ENCODE data around the gene THSD7B. TPM values are rescaled to one million over a fixed set of nuclear protein-coding genes. Genes with fewer than 3 reads are reported as not detected.
"Not testable (repeated sequence)": the region's sequence is repeated elsewhere in the genome, so short reads cannot be mapped to it uniquely, and the experiment has no call there.

THSD7B gene
- total RNA-seq, 5 donors from 2014 or later (not counting 1 experiment from before 2014, with no cell fraction given) = not detected

DNA sequence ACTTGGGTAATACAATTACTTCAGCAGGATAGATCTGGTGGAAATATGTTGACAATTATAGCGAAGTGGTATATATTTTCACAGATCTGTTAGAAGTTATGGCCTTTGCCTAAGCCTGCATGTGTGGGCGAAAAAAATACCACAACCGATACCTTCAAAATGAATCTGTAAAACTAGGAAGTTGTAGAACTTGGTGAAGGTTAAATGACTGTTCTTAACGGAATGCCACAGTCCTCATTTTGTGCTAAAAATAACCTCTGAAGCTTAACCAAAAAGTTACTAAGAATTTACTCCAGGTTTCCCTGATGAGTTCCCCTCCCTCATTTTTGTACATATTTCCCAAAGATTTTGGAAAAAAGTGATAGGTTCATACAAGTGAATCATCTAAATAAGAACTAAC lies 550.7 kb downstream of the THSD7B start:
- 80% methylated on average over 1 of the region's 4 CpGs for WGBS (ENCODE audit: insufficient coverage)

DNA sequence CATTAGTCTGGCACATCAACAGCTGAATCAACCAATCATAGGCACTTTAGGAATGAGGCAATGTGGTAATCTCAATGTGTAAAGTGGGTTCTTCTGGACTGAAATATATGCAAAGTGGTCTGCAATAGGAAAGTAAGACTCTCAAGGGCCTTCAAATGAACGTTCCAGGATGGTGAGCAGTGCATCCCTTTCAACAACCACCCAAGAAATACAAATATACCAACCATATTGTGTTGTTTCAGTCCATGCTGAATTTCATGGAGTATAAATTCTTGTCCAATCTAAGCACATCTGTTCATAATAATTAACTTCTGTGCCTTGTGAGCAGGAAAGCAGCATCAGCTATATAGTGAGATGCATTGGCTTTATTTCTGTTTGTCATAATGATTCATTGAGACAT lies 556.2 kb downstream of the THSD7B start:
- Mint-ChIP-seq H3K36me3 (no peaks in the 10 kb centered on the region), H3K4me3 (no peak overlapping the region), H3K9me3 (no peaks in the 10 kb centered on the region), H3K27me3 (no peaks in the 10 kb centered on the region), H3K4me1 (no peaks in the 10 kb centered on the region), H3K27ac (no peak overlapping the region)
- no CpG with 5 or more reads among the region's 1 CpG for WGBS (ENCODE audit: insufficient coverage)
- Histone ChIP-seq H3K36me3 (ENCODE audit: control insufficient read depth in 2 of 2, extremely low read depth in 1 of 2, insufficient read depth in 1 of 2, low read length in 1 of 2) (no peaks in the 10 kb centered on the region), H3K27me3 (replicated peaks in 1 of 2; ENCODE audit: control insufficient read depth in 2 of 2, extremely low read depth in 1 of 2, insufficient read depth in 2 of 2, low read length in 1 of 2) (no peaks in the 10 kb centered on the region), H3K9me3 (no peaks in the 10 kb centered on the region), H3K4me3 (ENCODE audit: control insufficient read depth in 1 of 2, extremely low read depth in 1 of 2, low read length in 1 of 2) (no peak overlapping the region), H3K4me1 (ENCODE audit: control insufficient read depth in 1 of 2, extremely low read depth in 1 of 2, insufficient read depth in 2 of 2, low read length in 2 of 2) (no peaks in the 10 kb centered on the region), H3K27ac (ENCODE audit: low read length) (no peak overlapping the region)
- CTCF ChIA-PET = no interaction called here
- DNase-seq (no peak), ATAC-seq (replicated peaks in 1 of 4) (no peak)
- POLR2A ChIA-PET = no interaction called here

More for the DNA sequence above, 550.7 kb downstream of the THSD7B start:
- CTCF ChIA-PET = no interaction called here
- H3K36me3 Mint-ChIP-seq = no peaks in the 10 kb centered on the region
- ATAC-seq (replicated peaks in 1 of 4) = no peak
- no peaks in the 10 kb centered on the region for H3K36me3 ChIP-seq (ENCODE audit: control insufficient read depth in 2 of 2, extremely low read depth in 1 of 2, insufficient read depth in 1 of 2, low read length in 1 of 2)
- no peak overlapping the region for H3K27ac Mint-ChIP-seq
- H3K9me3 ChIP-seq = no peaks in the 10 kb centered on the region
- H3K9me3 Mint-ChIP-seq = peaks cover 0 to 6% (median 2%) of the 10 kb centered on the region in 3 donors
- H3K27me3 ChIP-seq (replicated peaks in 1 of 2; ENCODE audit: control insufficient read depth in 2 of 2, extremely low read depth in 1 of 2, insufficient read depth in 2 of 2, low read length in 1 of 2) = no peaks in the 10 kb centered on the region
- no peaks in the 10 kb centered on the region for H3K4me1 Mint-ChIP-seq
- no peak overlapping the region for H3K4me3 ChIP-seq (ENCODE audit: control insufficient read depth in 1 of 2, extremely low read depth in 1 of 2, low read length in 1 of 2)
- H3K4me3 Mint-ChIP-seq = no peak overlapping the region
- DNase-seq = no peak
- no peaks in the 10 kb centered on the region for H3K4me1 ChIP-seq (ENCODE audit: control insufficient read depth in 1 of 2, extremely low read depth in 1 of 2, insufficient read depth in 2 of 2, low read length in 2 of 2)
- no peaks in the 10 kb centered on the region for H3K27me3 Mint-ChIP-seq
- H3K27ac ChIP-seq (ENCODE audit: low read length) = no peak overlapping the region
- POLR2A ChIA-PET = no interaction called here

DNA sequence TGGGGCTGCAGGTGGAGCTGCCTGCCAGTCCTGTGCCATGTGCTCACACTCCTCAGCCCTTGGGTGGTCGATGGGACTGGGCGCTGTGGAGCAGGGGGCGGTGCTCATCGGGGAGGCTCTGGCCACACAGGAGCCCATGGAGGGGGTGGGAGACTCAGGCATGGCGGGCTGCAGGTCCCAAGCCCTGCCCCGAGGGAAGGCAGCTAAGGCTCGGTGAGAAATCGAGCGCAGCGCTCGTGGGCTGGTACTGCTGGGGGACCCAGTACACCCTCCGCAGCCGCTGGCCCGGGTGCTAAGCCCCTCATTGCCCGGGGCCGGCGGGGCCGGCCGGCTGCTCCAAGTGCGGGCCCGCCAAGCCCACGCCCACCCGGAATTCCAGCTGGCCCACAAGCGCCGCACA lies 566.2 kb downstream of the THSD7B start:
- WGBS (ENCODE audit: insufficient coverage) = 90% methylated on average over 22 of the region's 25 CpGs
- CTCF ChIA-PET = not testable (repeated sequence)

GRCh38 chr2:137333386-137334165 lies 568.2 kb downstream of the THSD7B start:
- peaks cover 5 to 12% (median 6%) of the 10 kb centered on the region in 3 donors for H3K9me3 Mint-ChIP-seq
- ChIA-PET CTCF (no interaction called here), POLR2A (no interaction called here)
- H3K27me3 ChIP-seq (replicated peaks in 1 of 2; ENCODE audit: control insufficient read depth in 2 of 2, extremely low read depth in 1 of 2, insufficient read depth in 2 of 2, low read length in 1 of 2) = no peaks in the 10 kb centered on the region
- H3K4me3 ChIP-seq (ENCODE audit: control insufficient read depth in 1 of 2, extremely low read depth in 1 of 2, low read length in 1 of 2) = no peak overlapping the region
- WGBS (ENCODE audit: insufficient coverage) = 60% methylated on average over 1 of the region's 4 CpGs
- H3K27ac ChIP-seq (ENCODE audit: low read length) = no peak overlapping the region
- no peaks in the 10 kb centered on the region for H3K9me3 ChIP-seq
- H3K36me3 ChIP-seq (ENCODE audit: control insufficient read depth in 2 of 2, extremely low read depth in 1 of 2, insufficient read depth in 1 of 2, low read length in 1 of 2) = no peaks in the 10 kb centered on the region
- no peaks in the 10 kb centered on the region for H3K4me1 ChIP-seq (ENCODE audit: control insufficient read depth in 1 of 2, extremely low read depth in 1 of 2, insufficient read depth in 2 of 2, low read length in 2 of 2)
- DNase-seq (no peak), ATAC-seq (replicated peaks in 1 of 4) (no peak)
- H3K4me1 Mint-ChIP-seq = no peaks in the 10 kb centered on the region
- no peaks in the 10 kb centered on the region for H3K27me3 Mint-ChIP-seq
- H3K36me3 Mint-ChIP-seq = no peaks in the 10 kb centered on the region
- H3K27ac Mint-ChIP-seq = no peak overlapping the region
- no peak overlapping the region for H3K4me3 Mint-ChIP-seq

More for the DNA sequence above, 566.2 kb downstream of the THSD7B start:
- H3K9me3 ChIP-seq; ATAC-seq (replicated peaks in 1 of 4); H3K27me3 ChIP-seq (replicated peaks in 1 of 2; ENCODE audit: control insufficient read depth in 2 of 2, extremely low read depth in 1 of 2, insufficient read depth in 2 of 2, low read length in 1 of 2); H3K27ac ChIP-seq (ENCODE audit: low read length); H3K4me1 Mint-ChIP-seq; H3K4me3 Mint-ChIP-seq; H3K36me3 Mint-ChIP-seq; DNase-seq; H3K27me3 Mint-ChIP-seq; H3K4me3 ChIP-seq (ENCODE audit: control insufficient read depth in 1 of 2, extremely low read depth in 1 of 2, low read length in 1 of 2); H3K27ac Mint-ChIP-seq; H3K9me3 Mint-ChIP-seq; H3K4me1 ChIP-seq (ENCODE audit: control insufficient read depth in 1 of 2, extremely low read depth in 1 of 2, insufficient read depth in 2 of 2, low read length in 2 of 2); H3K36me3 ChIP-seq (ENCODE audit: control insufficient read depth in 2 of 2, extremely low read depth in 1 of 2, insufficient read depth in 1 of 2, low read length in 1 of 2); POLR2A ChIA-PET: not testable (repeated sequence)

- peaks cover 3 to 12% (median 4%) of the 10 kb centered on the region in 3 donors for H3K9me3 Mint-ChIP-seq
- Histone ChIP-seq H3K9me3 (no peaks in the 10 kb centered on the region), H3K27ac (ENCODE audit: low read length) (no peak overlapping the region), H3K4me3 (ENCODE audit: control insufficient read depth in 1 of 2, extremely low read depth in 1 of 2, low read length in 1 of 2) (no peak overlapping the region), H3K4me1 (ENCODE audit: control insufficient read depth in 1 of 2, extremely low read depth in 1 of 2, insufficient read depth in 2 of 2, low read length in 2 of 2) (no peaks in the 10 kb centered on the region), H3K27me3 (replicated peaks in 1 of 2; ENCODE audit: control insufficient read depth in 2 of 2, extremely low read depth in 1 of 2, insufficient read depth in 2 of 2, low read length in 1 of 2) (no peaks in the 10 kb centered on the region), H3K36me3 (ENCODE audit: control insufficient read depth in 2 of 2, extremely low read depth in 1 of 2, insufficient read depth in 1 of 2, low read length in 1 of 2) (no peaks in the 10 kb centered on the region)
- POLR2A ChIA-PET = no interaction called here
- ATAC-seq (replicated peaks in 1 of 4) (no peak), DNase-seq (no peak)
- H3K36me3 Mint-ChIP-seq = no peaks in the 10 kb centered on the region
- H3K27me3 Mint-ChIP-seq = no peaks in the 10 kb centered on the region
- H3K4me1 Mint-ChIP-seq = no peaks in the 10 kb centered on the region
- CTCF ChIA-PET = no interaction called here
- H3K27ac Mint-ChIP-seq = no peak overlapping the region
- no CpG with 5 or more reads among the region's 2 CpGs for WGBS (ENCODE audit: insufficient coverage)
- H3K4me3 Mint-ChIP-seq = no peak overlapping the region
These were observed 570.7 kb downstream of the THSD7B start for GRCh38 chr2:137336067-137336466.

GRCh38 chr2:137339051-137339450 lies 573.7 kb downstream of the THSD7B start:
- H3K27me3 ChIP-seq (replicated peaks in 1 of 2; ENCODE audit: control insufficient read depth in 2 of 2, extremely low read depth in 1 of 2, insufficient read depth in 2 of 2, low read length in 1 of 2) = no peaks in the 10 kb centered on the region
- no peak for DNase-seq
- Mint-ChIP-seq H3K27me3 (no peaks in the 10 kb centered on the region), H3K36me3 (no peaks in the 10 kb centered on the region), H3K27ac (no peak overlapping the region), H3K4me3 (no peak overlapping the region), H3K4me1 (no peaks in the 10 kb centered on the region), H3K9me3 (peaks cover 0 to 11% (median 4%) of the 10 kb centered on the region in 3 donors)
- no peaks in the 10 kb centered on the region for H3K4me1 ChIP-seq (ENCODE audit: control insufficient read depth in 1 of 2, extremely low read depth in 1 of 2, insufficient read depth in 2 of 2, low read length in 2 of 2)
- ATAC-seq (replicated peaks in 1 of 4) = no peak
- no peak overlapping the region for H3K4me3 ChIP-seq (ENCODE audit: control insufficient read depth in 1 of 2, extremely low read depth in 1 of 2, low read length in 1 of 2)
- POLR2A ChIA-PET = no interaction called here
- 85% methylated on average over 2 of the region's 3 CpGs for WGBS (ENCODE audit: insufficient coverage)
- CTCF ChIA-PET = no interaction called here
- H3K9me3 ChIP-seq = no peaks in the 10 kb centered on the region
- H3K27ac ChIP-seq (ENCODE audit: low read length) = no peak overlapping the region
- H3K36me3 ChIP-seq (ENCODE audit: control insufficient read depth in 2 of 2, extremely low read depth in 1 of 2, insufficient read depth in 1 of 2, low read length in 1 of 2) = no peaks in the 10 kb centered on the region

- ATAC-seq (replicated peaks in 1 of 4) (no peak), DNase-seq (no peak)
- no peak overlapping the region for H3K27ac Mint-ChIP-seq
- Histone ChIP-seq H3K4me1 (ENCODE audit: control insufficient read depth in 1 of 2, extremely low read depth in 1 of 2, insufficient read depth in 2 of 2, low read length in 2 of 2) (no peaks in the 10 kb centered on the region), H3K36me3 (ENCODE audit: control insufficient read depth in 2 of 2, extremely low read depth in 1 of 2, insufficient read depth in 1 of 2, low read length in 1 of 2) (no peaks in the 10 kb centered on the region), H3K9me3 (no peaks in the 10 kb centered on the region), H3K4me3 (ENCODE audit: control insufficient read depth in 1 of 2, extremely low read depth in 1 of 2, low read length in 1 of 2) (no peak overlapping the region), H3K27ac (ENCODE audit: low read length) (no peak overlapping the region), H3K27me3 (replicated peaks in 1 of 2; ENCODE audit: control insufficient read depth in 2 of 2, extremely low read depth in 1 of 2, insufficient read depth in 2 of 2, low read length in 1 of 2) (no peaks in the 10 kb centered on the region)
- no peak overlapping the region for H3K4me3 Mint-ChIP-seq
- WGBS (ENCODE audit: insufficient coverage) = no CpG with 5 or more reads among the region's 4 CpGs
- H3K27me3 Mint-ChIP-seq = no peaks in the 10 kb centered on the region
- CTCF ChIA-PET = no interaction called here
- no peaks in the 10 kb centered on the region for H3K4me1 Mint-ChIP-seq
- peaks cover 0 to 8% (median 3%) of the 10 kb centered on the region in 3 donors for H3K9me3 Mint-ChIP-seq
- POLR2A ChIA-PET = no interaction called here
- H3K36me3 Mint-ChIP-seq = no peaks in the 10 kb centered on the region
These were observed 580.6 kb downstream of the THSD7B start for GRCh38 chr2:137345994-137346393.
